HEK293T (cell line): ENCODE results near the gene SGF29.
"Not testable (repeated sequence)": the region's sequence is repeated elsewhere in the genome, so short reads cannot be mapped to it uniquely, and the experiment has no call there.

ENCODE experiments used
- CTCF ChIA-PET: fragments of 350-600 bp; formaldehyde crosslinking; extraction: SDS; loops from one replicate; lab custom pipeline; 2021; ENCODE audit warnings: antibody characterized with exemption, inconsistent platforms; lab: Yijun Ruan, JAX
- POLR2A ChIA-PET: fragments of 350-600 bp; formaldehyde crosslinking; extraction: SDS; loops from one replicate; lab custom pipeline; 2020; ENCODE audit warnings: antibody characterized with exemption, inconsistent platforms; lab: Yijun Ruan, JAX
- DNase-seq: peaks from one replicate; pipeline ENCODE4 v3.0.0; 2012; ENCODE audit warnings: mixed read lengths; ENCODE audit errors: extremely low spot score
- ARNT ChIP-seq: fragments of 450-650 bp; IDR thresholded peaks from 2 replicates; pipeline ENCODE4 v1.6.1; 2017; ENCODE audit warnings: mild to moderate bottlenecking
- BHLHE40 ChIP-seq: fragments of 450-650 bp; IDR thresholded peaks from 2 replicates; pipeline ENCODE4 v1.6.1; 2016; ENCODE audit warnings: mild to moderate bottlenecking, moderate library complexity, borderline replicate concordance
- CTBP1 ChIP-seq: fragments of 450-650 bp; IDR thresholded peaks from 2 replicates; pipeline ENCODE4 v1.6.1; 2016; ENCODE audit warnings: borderline replicate concordance
- ELF4 ChIP-seq: fragments of 450-650 bp; IDR thresholded peaks from 2 replicates; pipeline ENCODE4 v1.6.1; 2017; ENCODE audit warnings: antibody characterized with exemption
- FOXA1 ChIP-seq: fragments of 450-650 bp; IDR thresholded peaks from 2 replicates; pipeline ENCODE4 v1.6.1; 2016; ENCODE audit warnings: mild to moderate bottlenecking
- FOXK2 ChIP-seq: fragments of 450-650 bp; IDR thresholded peaks from 2 replicates; pipeline ENCODE4 v1.6.1; 2016; ENCODE audit warnings: mild to moderate bottlenecking
- FOXM1 ChIP-seq: fragments of 450-650 bp; IDR thresholded peaks from 2 replicates; pipeline ENCODE4 v1.6.1; 2017; ENCODE audit warnings: mild to moderate bottlenecking, borderline replicate concordance
- HDGF ChIP-seq: fragments of 450-650 bp; IDR thresholded peaks from 2 replicates; pipeline ENCODE4 v1.6.1; 2017; ENCODE audit warnings: antibody characterized with exemption, borderline replicate concordance
- L3MBTL2 ChIP-seq: fragments of 450-650 bp; conservative IDR thresholded peaks from 2 replicates; pipeline ENCODE4 v1.6.1; 2016; ENCODE audit warnings: mild to moderate bottlenecking
- LEF1 ChIP-seq: fragments of 450-650 bp; IDR thresholded peaks from 2 replicates; pipeline ENCODE4 v1.6.1; 2017; ENCODE audit warnings: mild to moderate bottlenecking, borderline replicate concordance
- NFRKB ChIP-seq: fragments of 450-650 bp; IDR thresholded peaks from 2 replicates; pipeline ENCODE4 v1.6.1; 2016; ENCODE audit warnings: mild to moderate bottlenecking, moderate library complexity
- SP1 ChIP-seq: fragments of 450-650 bp; IDR thresholded peaks from 2 replicates; pipeline ENCODE4 v1.6.1; 2017
- SUZ12 ChIP-seq: fragments of 450-650 bp; IDR thresholded peaks from 2 replicates; pipeline ENCODE4 v1.6.1; 2016; ENCODE audit warnings: mild to moderate bottlenecking
- TARDBP ChIP-seq: fragments of 450-650 bp; IDR thresholded peaks from 2 replicates; pipeline ENCODE4 v1.6.1; 2016
- ZNF384 ChIP-seq: fragments of 450-650 bp; IDR thresholded peaks from 2 replicates; pipeline ENCODE4 v1.6.1; 2016
- TF ChIP-seq, protein P1 (sequence below): fragments of 450-650 bp; IDR thresholded peaks from 2 replicates; pipeline ENCODE4 v1.6.1; 2016

The SGF29 gene

GRCh38 chr16:28562199-28562598 lies 8.5 kb downstream of the SGF29 start:
- DNase-seq, result no peak
- ChIA-PET POLR2A (no interaction called here), CTCF (no interaction called here)
- TF ChIP-seq FOXK2, result no peak
- no peak for TF ChIP-seq ARNT
- TF ChIP-seq BHLHE40, result no peak
- TF ChIP-seq, protein P1, sequence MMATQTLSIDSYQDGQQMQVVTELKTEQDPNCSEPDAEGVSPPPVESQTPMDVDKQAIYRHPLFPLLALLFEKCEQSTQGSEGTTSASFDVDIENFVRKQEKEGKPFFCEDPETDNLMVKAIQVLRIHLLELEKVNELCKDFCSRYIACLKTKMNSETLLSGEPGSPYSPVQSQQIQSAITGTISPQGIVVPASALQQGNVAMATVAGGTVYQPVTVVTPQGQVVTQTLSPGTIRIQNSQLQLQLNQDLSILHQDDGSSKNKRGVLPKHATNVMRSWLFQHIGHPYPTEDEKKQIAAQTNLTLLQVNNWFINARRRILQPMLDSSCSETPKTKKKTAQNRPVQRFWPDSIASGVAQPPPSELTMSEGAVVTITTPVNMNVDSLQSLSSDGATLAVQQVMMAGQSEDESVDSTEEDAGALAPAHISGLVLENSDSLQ, result no peak
- no peak for TF ChIP-seq FOXA1
- TF ChIP-seq L3MBTL2, result no peak
- TF ChIP-seq CTBP1, result no peak
- TF ChIP-seq NFRKB, result no peak
- no peak for TF ChIP-seq SUZ12
- no peak for TF ChIP-seq LEF1
- no peak for TF ChIP-seq HDGF
- TF ChIP-seq FOXM1, result no peak
- no peak for TF ChIP-seq TARDBP
- no peak for TF ChIP-seq ELF4
- TF ChIP-seq SP1, result no peak
- TF ChIP-seq ZNF384, result no peak

GRCh38 chr16:28563218-28563617 lies 9.5 kb downstream of the SGF29 start:
- CTCF ChIA-PET, result no interaction called here
- POLR2A ChIA-PET, result no interaction called here
- TF ChIP-seq HDGF (no peak), LEF1 (no peak), BHLHE40 (no peak), SUZ12 (no peak), FOXM1 (no peak), FOXK2 (no peak), CTBP1 (no peak), L3MBTL2 (no peak), NFRKB (no peak), SP1 (no peak), FOXA1 (no peak), TARDBP (no peak), ELF4 (no peak), ARNT (no peak), ZNF384 (no peak)
- TF ChIP-seq, protein P1, result no peak
- DNase-seq, result no peak

DNA sequence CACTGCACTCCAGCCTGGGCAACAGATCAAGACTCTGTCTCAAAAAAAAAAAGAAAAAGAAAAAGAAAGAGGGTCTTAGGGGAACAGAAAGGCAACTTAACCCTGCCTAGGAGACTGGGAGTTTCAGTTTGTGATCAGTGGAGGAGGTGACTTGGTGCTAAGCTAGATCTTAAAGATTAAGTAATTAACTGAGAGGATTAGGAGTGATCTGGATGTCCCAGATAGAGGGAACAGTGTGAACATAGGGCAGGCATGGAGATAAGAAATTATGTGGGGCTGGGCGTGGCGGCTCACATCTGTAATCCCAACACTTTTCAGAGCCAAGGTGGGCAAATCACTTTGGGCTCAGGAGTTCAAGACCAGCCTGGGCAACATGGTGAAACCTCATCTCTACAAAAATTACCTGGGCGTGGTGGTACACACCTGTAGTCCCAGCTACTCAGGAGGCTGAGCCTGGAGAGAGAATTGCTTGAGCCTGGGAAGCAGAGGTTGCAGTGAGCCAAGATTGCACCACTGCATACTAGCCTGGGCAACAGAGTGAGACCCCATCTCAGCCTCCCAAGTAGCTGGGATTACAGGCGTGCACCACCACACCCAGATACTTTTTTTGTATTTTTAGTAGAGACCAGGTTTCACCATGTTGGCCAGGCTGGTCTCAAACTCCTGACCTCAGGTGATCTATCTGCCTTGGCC lies 12.7 kb downstream of the SGF29 start:
- CTCF ChIA-PET, DNase-seq, POLR2A ChIA-PET: not testable (repeated sequence)

DNA sequence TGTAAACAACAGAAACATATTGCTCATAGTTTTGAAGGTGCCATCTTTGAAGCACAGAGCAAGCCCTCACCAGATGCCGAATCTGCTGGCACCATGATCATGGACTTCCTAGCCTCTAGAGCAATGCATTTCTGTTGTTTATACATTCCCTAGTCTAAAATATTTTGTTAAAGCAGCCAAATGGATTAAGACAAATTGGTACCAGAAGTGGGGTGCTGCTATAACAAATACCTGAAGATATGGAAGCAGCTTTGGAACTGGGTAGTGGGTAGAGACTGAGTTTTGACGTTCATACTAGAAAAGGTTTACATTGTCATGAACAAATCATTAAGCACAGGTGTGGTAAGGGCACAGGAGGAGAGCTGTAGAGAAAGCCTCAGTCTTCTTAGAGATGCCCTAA lies 13.6 kb downstream of the SGF29 start:
- DNase-seq, result no peak
- ChIA-PET POLR2A (no interaction called here), CTCF (no interaction called here)
- no peak for TF ChIP-seq FOXM1
- no peak for TF ChIP-seq ELF4
- TF ChIP-seq, protein P1, result no peak
- no peak for TF ChIP-seq FOXA1
- TF ChIP-seq L3MBTL2, result no peak
- TF ChIP-seq SP1, result no peak
- no peak for TF ChIP-seq CTBP1
- no peak for TF ChIP-seq TARDBP
- TF ChIP-seq ZNF384, result no peak
- TF ChIP-seq NFRKB, result no peak
- no peak for TF ChIP-seq SUZ12
- TF ChIP-seq FOXK2, result no peak
- no peak for TF ChIP-seq ARNT
- TF ChIP-seq HDGF, result no peak
- TF ChIP-seq LEF1, result no peak
- no peak for TF ChIP-seq BHLHE40

- ChIA-PET POLR2A (no interaction called here), CTCF (no interaction called here)
- DNase-seq, result no peak
- TF ChIP-seq SUZ12 (no peak), BHLHE40 (no peak), FOXA1 (no peak), HDGF (no peak), ELF4 (no peak), FOXK2 (no peak), ZNF384 (no peak), SP1 (no peak)
- TF ChIP-seq, protein P1, result no peak
Measured at GRCh38 chr16:28569021-28569420, 15.3 kb downstream of the SGF29 start.
